ENCODE measurements around the gene SPARC.

SPARC gene

GRCh38 chr5:151651997-151652645, 34.6 kb downstream of the SPARC start:
- no peak for FAIRE-seq

GRCh38 chr5:151648988-151649387, 37.7 kb downstream of the SPARC start:
- FAIRE-seq, result no peak

GRCh38 chr5:151648089-151648488, 38.6 kb downstream of the SPARC start:
- no peak for FAIRE-seq

GRCh38 chr5:151647320-151647861, 39.3 kb downstream of the SPARC start:
- no peak for FAIRE-seq

GRCh38 chr5:151646334-151646733, 40.4 kb downstream of the SPARC start:
- no peak for FAIRE-seq

- FAIRE-seq, result no peak
These were observed 43.3 kb downstream of the SPARC start for GRCh38 chr5:151643388-151643787.

GRCh38 chr5:151642472-151643140, 44.1 kb downstream of the SPARC start:
- FAIRE-seq, result no peak

GRCh38 chr5:151638619-151639018, 48.1 kb downstream of the SPARC start:
- no peak for FAIRE-seq

GRCh38 chr5:151637676-151638075, 49.0 kb downstream of the SPARC start:
- no peak for FAIRE-seq

GRCh38 chr5:151633892-151634291, 52.8 kb downstream of the SPARC start:
- no peak for FAIRE-seq

- FAIRE-seq, result no peak
These were observed 53.8 kb downstream of the SPARC start for GRCh38 chr5:151632941-151633340.

- FAIRE-seq, result no peak
These were observed 54.2 kb downstream of the SPARC start for GRCh38 chr5:151632524-151632923.

GRCh38 chr5:151631941-151632340, 54.8 kb downstream of the SPARC start:
- no peak for FAIRE-seq

GRCh38 chr5:151630088-151630487, 56.6 kb downstream of the SPARC start:
- FAIRE-seq, result no peak

GRCh38 chr5:151628112-151628823, 58.4 kb downstream of the SPARC start:
- no peak for FAIRE-seq

- FAIRE-seq, result no peak
These were observed 59.1 kb downstream of the SPARC start for GRCh38 chr5:151627650-151628049.

GRCh38 chr5:151625285-151625684, 61.4 kb downstream of the SPARC start:
- FAIRE-seq, result no peak

GRCh38 chr5:151624476-151624875, 62.2 kb downstream of the SPARC start:
- no peak for FAIRE-seq

GRCh38 chr5:151622367-151623088, 64.2 kb downstream of the SPARC start:
- FAIRE-seq, result no peak

GRCh38 chr5:151620461-151620840, 66.3 kb downstream of the SPARC start:
- FAIRE-seq, result no peak

- no peak for FAIRE-seq
These were observed 66.8 kb downstream of the SPARC start for GRCh38 chr5:151619812-151620460.

GRCh38 chr5:151618907-151619306, 67.8 kb downstream of the SPARC start:
- no peak for FAIRE-seq
